Prostate gland (tissue), 2 donors: ENCODE results near the gene UTP4. TPM values are rescaled to one million over a fixed set of nuclear protein-coding genes. Genes with fewer than 3 reads are reported as not detected.

ENCODE experiments used
- DNase-seq: peaks from one replicate; pipeline ENCODE4 v3.0.0-alpha.2; 2019; ENCODE audit warnings: low spot score
- H3K27ac ChIP-seq, 2 donors: fragments of 200-600 bp; sonication (generic); 2 replicates each; pipeline ENCODE4 v1.5.1; 2017 to 2019
- H3K27me3 ChIP-seq: fragments of 200-600 bp; sonication (generic); replicated peaks from 2 replicates; pipeline ENCODE4 v1.5.1; 2019; ENCODE audit not compliant: insufficient read depth
- H3K36me3 ChIP-seq, 2 donors: fragments of 200-600 bp; sonication (generic); 1 replicate in 1 of 2; 2 replicates in 1 of 2; pipeline versions ENCODE4 v1.5.1 to v1.8.1; 2017 to 2019
- H3K4me1 ChIP-seq: fragments of 200-600 bp; sonication (generic); replicated peaks from 2 replicates; pipeline ENCODE4 v1.5.1; 2019
- H3K4me3 ChIP-seq, 2 donors: fragments of 200-600 bp; sonication (generic); 2 replicates each; pipeline ENCODE4 v1.5.1; 2017 to 2019
- H3K9me3 ChIP-seq: fragments of 200-600 bp; sonication (generic); 2 replicates; pipeline ENCODE4 v1.5.1; 2017
- CTCF ChIP-seq, 4 experiments: fragments of 200-600 bp in 2 of 4; fragments of 450-650 bp in 2 of 4; sonication (generic) in 2 of 4; IDR thresholded peaks; 1 replicate in 3 of 4; 2 replicates in 1 of 4; pipeline ENCODE4 v1.5.1; 2016 to 2019; ENCODE audit warnings: antibody characterized with exemption in 4 of 4, mild to moderate bottlenecking in 2 of 4, moderate library complexity in 2 of 4
- POLR2AphosphoS5 ChIP-seq: sonication (generic); formaldehyde crosslinking; IDR thresholded peaks from one replicate; pipeline ENCODE4 v1.6.1; 2017; ENCODE audit warnings: antibody characterized with exemption
- WGBS: methylation state at CpG from one replicate; pipeline ENCODE4 v1.1.5; 2018; 5-methylcytosine and 5-hydroxymethylcytosine counted together
- intact Hi-C: fragments of 100-400 bp; cut with DNase I; formaldehyde crosslinking; loops from one replicate; pipeline ENCODE4 v1.14.2; 2022
- small RNA-seq, 2 donors: library from RNA; depleted of rRNA; stranded (forward); fragments of <200 nt; gene quantifications; one replicate each; pipeline ENCODE3, GENCODE V24; 2016
- total RNA-seq, 2 donors: library from RNA; depleted of rRNA; stranded (reverse); fragments of >200 nt; gene quantifications; one replicate each; pipeline ENCODE4 v1.1.0, GENCODE V29; 2016

The UTP4 gene
- total RNA-seq, 2 donors from 2014 or later, result 18.4 to 51.0 TPM

GRCh38 chr16:69217433-69217832 lies 85.0 kb downstream of the UTP4 start:
- 33% methylated on average over 1 of the region's 1 CpG for WGBS
- H3K4me1 ChIP-seq, result peaks cover 3% of the 10 kb centered on the region
- DNase-seq, result no peak
- H3K27ac ChIP-seq, result no peak overlapping the region
- no peaks in the 10 kb centered on the region for H3K9me3 ChIP-seq
- H3K27me3 ChIP-seq, result no peaks in the 10 kb centered on the region
- no peaks in the 10 kb centered on the region for H3K36me3 ChIP-seq
- H3K4me3 ChIP-seq, result no peak overlapping the region
- TF ChIP-seq CTCF (IDR thresholded peaks at IDR 0.05) (no peak), POLR2AphosphoS5 (peak; percentile 38)
- intact Hi-C loops, result no loop called here

Small RNA genes within 50 kb of the gene (small RNA-seq; reads per million reads assigned to genes)
- 0 reads per million in 2 donors for gene RF00019
- 0 reads per million in 2 donors for gene RNU6-22P

Other genes starting within 250 kb of the UTP4 start
- 1 to 10 TPM; 3.0 to 4.5 TPM for gene HAS3, start 27.0 kb upstream of the UTP4 start, total RNA-seq
- 100 to 1,000 TPM; 124 to 171 TPM for gene CHTF8, start 61 bp upstream of the UTP4 start, total RNA-seq
- 10 to 100 TPM; 33.7 to 53.0 TPM for gene SNTB2, start 54.5 kb downstream of the UTP4 start, total RNA-seq
- 10 to 100 TPM; 44.8 to 46.1 TPM for gene VPS4A, start 178.7 kb downstream of the UTP4 start, total RNA-seq
- 10 to 100 TPM; 40.7 to 42.9 TPM for gene PDF, start 197.9 kb downstream of the UTP4 start, total RNA-seq
- 10 to 100 TPM; 55.6 to 85.2 TPM for gene COG8, start 206.9 kb downstream of the UTP4 start, total RNA-seq
- gene NIP7, start 207.1 kb downstream of the UTP4 start, total RNA-seq, result 10 to 100 TPM; 11.2 to 19.4 TPM
- 1 to 10 TPM in 1 of 2 donors, not detected in 1; 1.1 TPM for gene TMED6, start 219.1 kb downstream of the UTP4 start, total RNA-seq